ENCODE data around the gene MLH3.

MLH3 gene

DNA sequence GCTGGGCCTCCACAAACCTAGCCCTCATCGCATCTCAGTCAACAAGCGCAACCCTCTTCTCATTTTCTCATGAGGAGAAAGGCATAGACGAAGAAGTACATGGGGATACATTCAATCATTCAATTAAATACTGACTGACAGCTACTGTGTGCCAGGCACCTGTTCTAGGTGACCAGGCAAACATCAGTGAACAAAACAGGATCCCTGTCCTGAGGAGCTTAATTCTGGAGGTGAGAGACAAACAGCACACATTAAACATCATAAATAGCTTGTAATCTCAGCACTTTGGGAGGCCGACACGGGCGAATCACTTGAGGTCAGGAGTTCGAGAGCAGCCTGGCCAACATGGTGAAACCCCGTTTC, 12.9 kb upstream of the MLH3 start:
- DNase-seq, result no peak

DNA sequence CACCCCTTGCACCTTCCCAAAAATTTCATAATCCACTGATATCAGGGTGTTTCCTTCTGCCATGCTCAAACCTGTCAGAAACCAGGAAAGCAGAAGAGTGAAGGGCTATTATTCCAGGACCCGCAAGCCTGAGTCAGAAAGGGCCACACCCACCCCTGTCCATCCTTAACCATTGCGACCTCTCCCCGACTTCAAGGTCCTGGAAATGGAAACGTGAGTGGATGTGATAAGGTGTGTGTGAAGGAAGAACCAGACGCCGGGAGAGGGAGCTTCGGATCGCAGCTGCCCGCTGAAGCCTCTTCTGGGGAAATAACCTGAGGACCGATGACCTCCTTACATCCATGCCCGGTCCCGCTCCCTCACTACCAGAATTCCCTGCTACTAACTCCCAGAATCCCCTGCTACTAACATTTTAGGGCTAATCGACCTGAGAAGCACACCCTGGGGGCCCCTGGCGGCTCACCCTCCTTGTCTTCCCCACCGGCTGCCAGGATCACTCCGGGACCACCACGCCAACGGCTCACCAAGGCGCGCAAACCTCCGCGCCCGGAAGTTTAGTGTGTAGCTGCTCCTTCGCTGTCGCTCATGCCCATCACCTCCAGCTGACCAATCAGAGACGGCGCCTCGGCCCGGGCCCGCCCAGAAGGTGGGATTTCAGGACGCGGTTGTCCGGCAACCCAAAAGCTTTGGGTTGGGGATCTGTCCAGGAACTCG, 12.4 kb upstream of the MLH3 start, which contains the start of gene ACYP1:
Gene ACYP1 (minus strand): TSS at position 534 of the 714 bp plus-strand sequence. CDS start 471 bp downstream, at position 63.
- DNase-seq, result peak; percentile 9

DNA sequence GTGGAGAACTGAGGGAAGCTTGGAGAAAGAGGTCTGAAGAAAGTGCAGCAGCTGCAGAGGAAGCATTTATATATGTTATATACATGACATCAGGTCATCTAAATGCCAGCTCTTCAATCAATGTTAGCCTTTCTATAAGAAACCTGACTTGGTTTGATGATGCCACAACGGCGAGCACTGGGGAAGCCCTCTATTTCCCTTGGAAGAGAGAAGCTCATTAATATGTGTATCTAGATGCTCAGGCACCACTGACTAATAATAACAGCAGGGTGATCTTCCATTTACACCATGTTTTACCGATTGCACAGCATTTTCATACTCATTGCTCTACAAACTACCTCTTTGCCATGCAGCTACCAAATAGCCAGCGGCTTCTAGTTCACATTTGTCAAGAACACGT, 11.7 kb upstream of the MLH3 start:
- no peak for DNase-seq

DNA sequence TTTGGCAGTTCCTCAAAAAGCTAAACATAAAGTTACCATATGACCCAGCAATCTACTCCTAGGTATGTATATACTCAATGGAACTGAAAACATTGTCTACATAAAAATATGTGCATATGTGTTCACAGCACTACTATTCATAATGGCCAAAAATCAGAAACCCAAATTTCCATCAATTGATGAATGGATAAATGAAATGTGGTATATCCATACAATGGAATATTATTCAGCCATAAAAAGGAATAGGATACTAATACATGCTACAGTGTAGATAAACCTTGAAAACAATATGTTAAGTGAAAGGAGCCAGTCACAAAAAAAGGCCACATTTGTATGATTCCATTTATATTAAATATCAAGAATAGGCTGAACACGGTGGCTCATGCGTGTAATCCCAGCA, 9.2 kb upstream of the MLH3 start:
- no peak for DNase-seq

- DNase-seq, result no peak
Observed at GRCh38 chr14:75059642-75060041, 8.4 kb upstream of the MLH3 start.

- no peak for DNase-seq
Observed at GRCh38 chr14:75054421-75054820, 3.2 kb upstream of the MLH3 start.

- no peak for DNase-seq
Observed at GRCh38 chr14:75053396-75054291, 2.4 kb upstream of the MLH3 start.

DNA sequence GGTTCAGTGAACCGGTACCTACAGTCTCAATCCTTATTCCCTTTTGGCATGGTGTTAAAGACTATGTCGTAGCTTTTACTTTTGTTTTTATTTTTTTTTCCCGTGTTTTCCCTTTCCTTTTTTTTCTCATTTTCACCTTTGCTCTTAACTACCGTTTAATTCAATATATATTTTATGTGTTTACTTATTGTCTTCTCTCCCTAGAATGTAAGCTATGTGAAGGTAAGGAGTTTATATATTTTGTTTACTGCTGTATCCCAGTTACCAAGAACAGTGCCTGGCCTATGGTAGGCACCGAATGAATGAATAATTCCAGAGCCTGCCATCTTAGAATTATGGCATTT, 261 bp upstream of the MLH3 start:
- no peak for DNase-seq

DNA sequence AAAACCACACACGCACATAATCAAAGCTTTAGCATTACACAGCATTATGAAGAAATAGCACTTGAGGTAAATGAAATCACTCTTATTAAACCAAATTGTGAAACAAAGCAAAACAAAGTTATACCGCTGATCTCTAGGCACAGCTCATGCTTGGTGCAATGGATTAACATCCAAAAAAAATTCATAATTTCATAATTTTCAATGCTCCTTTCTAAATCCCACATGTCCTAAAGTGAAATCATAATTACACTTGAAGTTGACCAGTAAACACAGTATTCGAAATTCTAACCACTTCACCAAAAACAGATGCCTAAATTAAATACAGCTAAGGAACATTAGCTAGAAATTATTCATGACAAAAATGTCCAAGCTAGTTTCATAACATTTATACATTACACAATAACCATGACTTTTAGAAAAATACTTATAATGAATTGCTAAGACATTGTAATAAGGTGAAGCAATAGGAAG, 1.5 kb downstream of the MLH3 start:
- DNase-seq, result no peak

- no peak for DNase-seq
Observed at GRCh38 chr14:75049136-75049535, 2.1 kb downstream of the MLH3 start.

DNA sequence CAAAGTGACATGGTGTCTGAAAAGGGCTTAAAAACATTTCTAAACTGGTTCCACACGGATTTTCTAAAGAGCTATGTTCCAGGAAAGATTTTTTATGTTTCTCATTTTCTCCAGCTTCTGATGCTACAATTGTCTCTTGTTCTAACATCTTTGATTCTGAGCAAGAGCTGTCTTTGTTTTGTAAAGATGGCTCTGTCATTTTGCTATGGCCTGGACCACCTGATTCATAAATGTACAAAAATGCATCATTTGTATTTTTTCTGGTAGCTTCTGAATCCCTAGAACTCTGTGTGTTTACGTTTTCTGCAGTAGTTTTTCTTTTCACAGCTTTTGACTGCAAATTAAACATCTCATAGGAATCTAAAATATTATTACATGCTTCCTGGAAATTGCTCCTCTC, 3.2 kb downstream of the MLH3 start:
- no peak for DNase-seq

DNA sequence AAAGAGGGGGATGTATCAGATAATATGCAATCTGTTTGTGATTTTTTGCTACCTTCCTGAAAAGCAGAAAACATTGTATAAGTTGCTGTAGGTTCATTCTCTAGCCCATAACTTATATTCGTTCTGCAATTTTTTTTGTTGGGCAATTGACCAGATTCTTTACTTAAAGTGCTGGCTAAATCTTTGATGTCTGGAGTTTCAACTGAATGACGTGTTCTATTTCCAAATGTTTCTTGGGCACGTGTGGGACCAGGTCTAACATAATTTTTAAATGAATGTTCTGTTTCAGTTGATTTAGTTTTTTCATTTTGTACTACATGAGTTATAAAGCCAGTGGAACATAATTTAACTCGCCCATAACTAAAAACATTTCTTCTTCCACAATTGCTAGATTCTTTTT, 3.8 kb downstream of the MLH3 start:
- DNase-seq, result no peak

GRCh38 chr14:75046899-75047298, 4.4 kb downstream of the MLH3 start:
- no peak for DNase-seq

DNA sequence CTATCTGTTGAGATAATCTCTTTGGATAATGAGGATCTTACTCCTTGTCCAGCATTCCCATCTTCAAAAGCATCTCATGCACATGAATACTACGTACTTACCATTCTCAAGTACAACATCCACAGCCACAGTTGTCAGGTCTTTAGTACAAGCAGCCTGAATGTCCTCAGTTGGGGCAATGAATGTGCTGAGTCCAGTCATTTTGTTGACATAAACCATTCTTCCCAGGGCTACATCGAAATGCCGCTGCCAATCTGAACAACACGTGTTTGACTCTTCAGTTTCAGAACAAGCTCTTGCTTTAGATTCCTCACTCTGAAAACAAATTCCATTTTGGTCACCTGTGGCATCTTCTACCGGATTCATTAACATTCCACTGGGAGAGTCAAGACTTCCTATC, 5.0 kb downstream of the MLH3 start:
- DNase-seq, result no peak

DNA sequence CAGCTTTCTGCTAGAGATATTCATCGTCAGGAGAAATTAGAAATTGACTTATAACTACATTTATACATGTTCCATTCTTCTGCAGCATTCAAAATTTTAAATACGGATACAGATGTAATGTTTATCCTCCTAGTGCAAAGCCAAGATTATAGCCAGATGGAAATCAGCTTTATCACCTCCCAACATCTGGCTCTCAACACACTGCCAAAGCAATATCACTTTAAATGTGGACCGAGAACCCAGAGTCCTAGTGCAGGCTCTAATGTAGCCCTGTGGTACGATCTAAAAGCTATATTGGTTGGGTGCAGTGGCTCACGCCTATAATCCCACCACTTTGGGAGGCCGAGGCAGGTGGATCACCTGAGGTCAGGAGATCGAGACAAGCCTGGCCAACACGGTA, 6.5 kb downstream of the MLH3 start:
- DNase-seq, result no peak

- DNase-seq, result no peak
Observed at GRCh38 chr14:75044322-75044721, 6.9 kb downstream of the MLH3 start.

DNA sequence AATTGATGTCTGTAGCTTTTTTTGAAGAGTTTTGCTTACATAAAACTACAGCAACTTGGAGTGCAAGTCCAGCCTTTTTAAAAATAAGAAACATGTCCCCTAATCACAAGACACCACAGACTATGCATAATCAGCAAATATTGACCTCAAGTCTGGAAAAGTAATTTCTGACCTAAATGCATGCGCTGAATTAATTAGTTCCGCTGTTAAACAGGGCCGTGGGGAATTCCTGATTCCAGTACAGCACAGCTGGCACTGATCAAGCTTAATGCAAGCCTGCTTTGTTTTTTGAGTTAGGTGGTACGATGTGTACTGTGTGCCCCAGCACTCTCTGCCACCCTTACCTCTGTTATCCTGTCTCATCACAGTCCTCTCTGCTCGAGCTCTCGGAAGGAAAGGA, 9.2 kb downstream of the MLH3 start:
- DNase-seq, result no peak

GRCh38 chr14:75041613-75042012, 9.7 kb downstream of the MLH3 start:
- no peak for DNase-seq

DNA sequence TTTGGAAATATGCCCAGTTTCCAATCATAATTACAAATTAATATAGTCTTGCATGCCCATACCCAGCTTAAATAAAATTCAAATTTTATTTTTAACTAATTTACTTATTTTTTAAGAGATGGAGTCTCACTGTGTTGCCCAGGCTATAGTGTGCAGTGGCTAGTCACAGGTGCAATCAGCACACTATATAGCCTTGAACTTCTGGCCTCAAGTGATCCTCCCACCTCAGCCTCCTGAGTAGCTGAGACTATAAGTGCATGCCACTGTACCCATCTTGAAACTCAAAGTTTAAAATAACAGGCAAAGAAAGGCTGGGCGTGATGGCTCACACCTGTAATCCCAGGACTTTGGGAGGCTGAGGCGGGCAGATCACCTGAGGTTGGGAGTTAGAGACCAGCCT, 10.3 kb downstream of the MLH3 start:
- DNase-seq, result no peak

GRCh38 chr14:75040507-75040906, 10.8 kb downstream of the MLH3 start:
- no peak for DNase-seq

GRCh38 chr14:75032939-75033338, 18.3 kb downstream of the MLH3 start:
- no peak for DNase-seq

GRCh38 chr14:75030147-75030546, 21.1 kb downstream of the MLH3 start:
- DNase-seq, result no peak

- DNase-seq, result no peak
Observed at GRCh38 chr14:75025876-75026275, 25.4 kb downstream of the MLH3 start.

DNA sequence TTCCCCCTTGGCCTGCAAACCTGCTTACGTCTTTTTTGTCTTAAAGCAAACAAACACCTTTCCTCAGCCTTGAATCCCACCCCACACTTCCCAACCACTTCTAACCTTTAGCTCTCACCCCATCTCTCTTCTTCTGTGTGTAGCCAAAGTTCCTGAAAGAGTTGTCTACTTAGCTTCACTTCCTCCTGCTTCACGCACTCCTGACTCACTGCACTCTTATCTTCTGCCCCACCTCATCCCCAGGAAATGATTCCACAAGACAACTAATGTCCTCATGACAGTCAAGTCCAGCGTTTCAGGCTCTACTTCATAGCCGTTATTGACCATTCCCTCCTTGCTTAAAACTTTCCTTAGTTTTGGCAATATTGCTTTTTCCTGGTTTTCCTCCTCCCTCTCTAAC, 26.2 kb downstream of the MLH3 start:
- no peak for DNase-seq

Measured in SIG-M5 (cell line).